ENCODE results near the gene LYVE1.

Gene LYVE1

DNA sequence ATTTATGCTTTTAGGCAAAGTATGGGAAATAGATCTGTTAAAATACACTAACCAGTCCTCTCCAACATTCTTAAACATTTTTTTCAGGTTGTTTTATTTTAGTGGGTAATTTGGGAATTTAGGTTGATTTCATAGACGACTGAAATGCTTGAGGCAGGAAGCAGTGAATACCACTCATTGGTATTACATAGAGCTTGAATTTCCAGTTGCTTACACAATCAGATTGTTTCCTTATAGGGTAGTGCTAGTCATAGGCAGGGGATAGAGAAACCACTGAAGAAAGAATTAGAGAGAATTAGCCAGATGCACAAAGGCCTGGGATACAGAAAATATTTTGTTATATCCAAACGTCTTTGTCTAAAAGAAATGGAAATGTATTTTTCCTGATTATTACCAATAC, 23.9 kb upstream of the LYVE1 start:
- peak; percentile 24 to 82 (median 58) for DNase-seq

DNA sequence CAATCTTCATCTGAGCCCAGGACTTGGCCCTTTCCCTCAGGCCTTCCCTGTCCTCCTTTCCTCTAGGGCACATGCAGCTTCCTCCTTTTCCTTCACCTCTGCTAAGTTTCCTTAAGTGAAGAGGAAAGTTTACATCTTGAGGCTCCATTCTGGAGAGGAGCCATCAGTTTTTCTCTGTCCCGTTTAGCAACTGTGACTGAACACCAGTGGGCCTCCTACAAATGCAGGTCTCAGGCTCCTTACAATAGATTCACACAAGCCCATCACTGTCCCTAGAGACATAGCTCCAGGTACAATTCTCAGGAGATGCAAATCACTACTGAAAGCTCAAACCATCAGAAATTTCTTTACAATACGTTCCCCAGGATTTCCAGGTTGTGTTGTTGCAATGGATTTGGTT, 23.3 kb upstream of the LYVE1 start:
- no peak for DNase-seq

DNA sequence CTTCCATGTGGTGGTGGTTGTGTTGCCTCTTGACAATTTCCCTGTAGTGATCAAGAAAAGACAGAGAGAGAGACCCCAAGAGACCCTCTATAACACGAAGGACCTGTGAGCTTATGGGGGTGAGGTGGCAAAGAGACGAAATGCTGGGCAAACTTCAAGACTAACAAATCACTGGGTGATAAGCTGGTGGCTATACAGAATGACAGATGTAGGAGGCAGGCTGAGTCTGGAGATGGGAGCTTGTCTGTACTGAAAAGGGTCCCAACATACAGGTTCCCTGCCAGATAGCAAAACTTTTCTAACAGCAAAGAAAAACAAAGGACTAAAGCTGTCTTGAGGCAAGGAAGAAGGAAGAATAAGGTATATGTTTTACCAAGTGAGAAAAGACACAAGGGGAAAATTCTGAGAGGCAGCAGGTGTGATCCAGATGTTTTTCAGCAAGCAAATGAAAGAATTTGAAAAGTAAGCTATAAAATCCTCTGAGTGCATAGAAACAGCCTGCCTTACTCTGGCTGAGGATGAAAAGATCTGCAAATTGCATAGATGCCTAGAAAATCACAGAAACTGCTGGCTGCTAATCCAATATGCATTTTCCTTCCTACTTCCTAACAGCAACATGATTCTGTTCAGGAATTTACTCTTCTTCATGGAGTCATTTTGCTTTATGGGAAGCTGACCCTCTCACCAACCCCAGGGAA, 21.9 kb upstream of the LYVE1 start:
- no peak for DNase-seq

DNA sequence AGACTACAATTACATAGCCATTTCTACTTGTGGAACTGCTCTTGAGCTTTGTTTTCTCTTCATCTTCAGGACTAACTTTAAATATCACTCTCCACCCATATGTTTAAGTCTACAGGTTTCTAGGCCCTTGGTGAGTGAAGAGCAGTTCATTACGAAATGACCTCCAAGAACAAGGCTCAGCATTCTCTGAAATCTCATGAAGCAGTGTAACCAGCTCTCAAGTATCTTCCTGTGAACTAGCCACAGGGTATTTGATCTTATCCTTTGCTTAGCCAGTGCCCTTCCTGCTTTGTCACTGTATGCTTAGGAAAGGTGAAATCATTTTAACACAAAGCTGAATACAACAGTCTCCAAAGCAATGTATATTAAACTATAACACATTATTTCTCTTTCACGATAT, 20.4 kb upstream of the LYVE1 start:
- no peak for DNase-seq

DNA sequence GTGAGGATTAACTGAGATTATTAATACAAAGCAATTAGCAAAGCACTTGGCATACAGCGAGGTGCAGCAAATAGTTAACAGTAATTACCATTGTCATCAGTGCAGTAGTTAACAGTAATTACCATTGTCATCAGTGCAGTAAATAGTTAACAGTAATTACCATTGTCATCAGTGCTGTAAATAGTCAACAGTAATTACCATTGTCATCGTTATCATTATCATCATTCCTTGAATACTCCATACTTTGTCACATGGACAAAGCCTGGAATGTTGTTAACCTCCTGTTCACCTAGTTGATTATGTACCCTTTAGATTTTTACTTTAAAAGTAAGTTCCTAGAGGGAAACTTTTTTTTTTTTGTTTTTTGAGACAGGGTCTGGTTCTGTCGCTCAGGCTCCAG, 19.5 kb upstream of the LYVE1 start:
- no peak for DNase-seq

DNA sequence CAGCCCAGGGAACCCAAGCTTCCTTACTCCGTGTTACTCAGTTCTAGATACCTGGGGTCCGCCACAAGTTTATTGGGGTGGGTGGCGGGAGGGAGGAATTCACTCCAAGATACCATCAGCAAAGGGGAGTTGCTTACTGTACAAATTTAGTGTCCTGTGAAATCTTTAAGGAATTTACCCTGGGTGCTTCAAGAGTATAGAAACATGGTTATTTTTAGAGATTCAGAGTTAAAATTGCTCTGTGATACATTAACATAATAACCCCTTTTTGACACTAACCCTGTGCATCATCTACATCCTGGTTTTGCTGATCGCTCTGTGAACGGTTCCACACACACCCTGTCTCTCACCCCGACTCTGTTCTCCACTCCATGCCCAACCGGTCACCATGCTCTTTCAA, 18.9 kb upstream of the LYVE1 start:
- DNase-seq, result no peak

DNA sequence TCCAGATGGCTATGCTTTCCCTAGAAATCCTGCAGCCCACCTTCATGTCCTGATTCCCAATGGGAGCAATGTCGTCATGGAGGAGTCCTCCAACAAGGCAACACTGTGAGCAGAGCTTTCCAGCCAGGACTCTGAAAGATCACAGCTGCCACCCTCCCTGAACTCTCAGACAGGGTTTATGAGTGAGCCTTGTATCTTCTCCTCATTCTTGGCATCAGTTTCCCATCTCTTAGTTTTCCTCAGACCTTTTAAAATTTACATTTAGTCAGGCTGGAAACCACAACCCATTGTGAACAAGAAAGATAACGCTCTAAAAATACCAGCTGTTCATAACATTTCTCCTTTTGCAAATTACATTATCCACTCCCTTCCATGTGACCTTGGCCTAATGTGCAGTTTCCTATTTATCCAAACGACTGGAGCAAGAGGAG, 15.6 kb upstream of the LYVE1 start:
- no peak for DNase-seq

DNA sequence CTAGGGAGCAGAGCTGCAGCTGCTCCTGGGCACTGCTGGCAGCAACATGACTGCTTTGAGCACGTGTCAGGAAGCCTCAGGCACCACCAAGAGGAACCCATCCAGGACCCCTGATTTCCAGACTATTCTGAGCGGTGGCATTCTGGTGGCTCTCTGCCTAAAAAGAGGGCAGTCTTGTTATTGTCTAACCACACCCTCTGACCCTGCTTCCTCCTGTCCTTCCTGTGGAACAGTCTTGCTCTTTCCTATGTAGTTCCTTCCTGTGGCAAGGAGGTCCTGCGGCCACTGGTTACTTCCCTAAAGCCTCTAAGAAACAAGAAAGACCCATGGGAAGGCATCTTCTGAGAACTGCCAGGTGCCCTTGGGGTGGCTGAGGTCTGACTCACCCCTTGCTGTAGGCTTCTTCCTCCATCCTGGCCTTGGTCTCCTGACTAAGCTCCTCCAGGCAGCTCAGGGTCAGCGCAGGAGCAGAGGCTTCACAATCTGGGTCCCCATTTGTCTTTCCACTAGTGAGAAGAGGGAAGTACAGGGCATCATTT, 13.1 kb upstream of the LYVE1 start:
- DNase-seq, result peak; percentile 84 to 95 (median 84)

DNA sequence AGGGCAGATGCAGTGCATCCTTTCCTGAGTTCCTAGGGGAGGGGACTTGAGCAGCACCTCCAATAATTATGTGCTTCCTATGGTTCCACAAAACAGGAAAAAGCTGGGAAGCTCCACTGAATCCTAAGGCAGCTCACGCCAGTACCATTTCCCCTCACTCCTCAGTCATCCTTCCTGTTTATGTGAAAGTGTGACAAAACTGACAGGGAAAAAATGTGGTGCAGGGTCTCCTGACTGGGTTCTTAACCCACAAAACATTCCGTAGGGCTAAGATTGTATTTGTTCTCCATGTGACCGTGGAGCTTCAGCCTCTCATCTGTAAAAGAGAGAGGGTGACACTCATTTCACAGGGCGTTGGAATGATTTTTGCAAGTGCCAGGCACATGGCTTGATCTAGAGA, 12.2 kb upstream of the LYVE1 start:
- DNase-seq, result no peak

DNA sequence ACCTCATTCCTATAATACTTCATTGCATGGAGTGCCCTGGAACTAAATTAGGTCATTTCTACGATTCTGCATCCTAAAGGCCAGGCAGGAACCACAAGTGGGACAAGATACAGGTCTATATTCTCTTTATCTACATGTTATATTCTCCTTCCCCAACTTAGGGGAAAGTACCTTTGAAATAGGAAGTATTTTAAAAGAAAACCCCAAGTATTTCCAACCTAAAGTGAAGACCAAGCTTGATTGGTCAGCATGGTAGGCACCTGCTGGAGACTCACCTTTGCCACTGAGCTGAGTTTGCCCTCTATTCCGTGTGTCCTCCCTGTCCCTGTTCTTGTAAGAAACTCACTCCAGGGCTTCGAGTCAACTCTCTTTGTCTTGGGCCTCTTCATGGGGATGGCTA, 11.2 kb upstream of the LYVE1 start:
- no peak for DNase-seq

DNA sequence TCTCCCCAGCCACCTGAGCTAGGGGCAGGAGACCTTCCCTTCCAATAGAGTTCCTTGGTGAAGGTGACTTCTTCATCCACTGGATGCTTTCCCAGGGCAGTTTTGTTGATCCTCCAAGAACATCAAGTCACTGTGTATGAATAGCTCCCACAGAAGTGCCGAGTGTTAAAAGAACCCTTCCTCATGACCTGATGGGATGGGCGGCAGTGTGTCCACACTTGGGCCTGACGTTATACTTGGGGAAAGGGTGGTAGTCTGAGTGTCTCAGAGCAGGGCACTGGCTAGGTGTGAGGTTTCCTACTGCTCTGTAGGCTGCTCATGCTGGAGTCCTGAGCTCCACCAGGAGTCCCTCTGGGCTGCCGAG, 7.6 kb upstream of the LYVE1 start:
- no peak for DNase-seq

DNA sequence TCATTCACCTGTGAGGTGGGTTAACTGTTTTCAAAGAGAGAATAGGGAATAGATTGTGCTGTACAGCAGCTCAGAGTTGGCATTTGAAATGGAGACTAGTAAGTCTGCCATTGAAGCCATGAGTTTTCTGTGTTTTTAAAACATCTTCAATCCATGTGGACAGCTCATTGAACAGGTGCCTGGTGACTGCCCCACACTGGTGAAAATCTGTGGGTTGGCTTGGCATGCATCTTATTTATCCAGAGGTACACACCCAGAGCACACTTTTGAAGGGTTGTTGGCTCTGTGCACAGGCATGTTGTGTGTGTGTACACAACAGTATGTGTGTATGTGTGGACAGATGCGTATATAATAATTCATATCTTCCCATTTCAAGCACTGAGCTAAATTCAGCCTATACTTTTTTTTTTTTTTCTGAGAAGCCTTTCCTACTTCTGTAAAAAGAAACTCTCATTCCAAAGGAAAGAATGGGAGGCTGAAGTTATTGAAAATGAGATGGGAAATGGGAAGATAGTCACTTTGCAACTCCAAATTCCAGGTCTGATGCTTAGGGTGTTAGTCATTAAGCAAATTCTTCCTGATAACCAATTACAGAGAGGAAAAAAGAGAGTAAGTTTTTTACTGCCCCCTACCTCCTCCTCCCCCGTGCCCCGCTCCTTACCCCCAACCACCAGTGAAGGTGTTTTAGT, 7.0 kb upstream of the LYVE1 start:
- no peak for DNase-seq

DNA sequence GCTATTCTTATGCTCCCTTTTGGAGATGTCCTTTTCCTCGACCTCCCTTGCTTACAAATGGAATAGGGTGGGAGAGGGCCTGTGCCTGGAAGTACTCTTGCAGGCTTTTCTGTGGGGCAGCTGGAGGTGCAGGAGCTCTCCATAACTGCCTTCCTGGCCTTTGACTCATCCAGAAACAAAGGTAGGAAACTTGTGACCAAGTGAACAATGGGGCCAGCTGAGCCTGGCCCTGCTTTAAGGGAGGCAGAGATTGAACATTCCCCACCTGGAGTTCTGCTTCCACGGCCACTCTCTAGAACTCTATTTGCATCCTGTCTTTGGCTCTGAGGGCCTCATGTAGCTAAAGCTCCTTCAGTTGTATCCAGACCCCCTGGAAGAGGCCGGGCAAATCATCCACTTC, 5.1 kb upstream of the LYVE1 start:
- DNase-seq, result no peak

DNA sequence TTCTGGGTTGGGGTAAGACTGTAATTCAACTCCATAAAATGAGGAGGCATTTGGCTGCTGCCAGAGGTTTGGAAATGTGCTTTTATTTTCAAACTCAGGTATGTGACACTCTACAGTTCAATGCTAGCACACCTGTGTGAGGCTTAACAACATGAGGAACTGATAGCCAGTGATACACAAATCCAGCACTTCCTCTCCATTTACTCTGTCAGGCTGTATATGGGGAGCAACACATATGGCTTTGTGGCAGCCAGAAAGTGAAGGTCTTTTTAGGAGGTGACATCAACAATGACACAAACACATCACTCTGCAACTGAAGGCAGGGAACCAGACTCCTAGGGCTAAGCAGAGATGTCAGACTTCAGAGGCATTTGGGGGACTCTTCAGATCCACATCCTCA, 4.6 kb upstream of the LYVE1 start:
- no peak for DNase-seq

DNA sequence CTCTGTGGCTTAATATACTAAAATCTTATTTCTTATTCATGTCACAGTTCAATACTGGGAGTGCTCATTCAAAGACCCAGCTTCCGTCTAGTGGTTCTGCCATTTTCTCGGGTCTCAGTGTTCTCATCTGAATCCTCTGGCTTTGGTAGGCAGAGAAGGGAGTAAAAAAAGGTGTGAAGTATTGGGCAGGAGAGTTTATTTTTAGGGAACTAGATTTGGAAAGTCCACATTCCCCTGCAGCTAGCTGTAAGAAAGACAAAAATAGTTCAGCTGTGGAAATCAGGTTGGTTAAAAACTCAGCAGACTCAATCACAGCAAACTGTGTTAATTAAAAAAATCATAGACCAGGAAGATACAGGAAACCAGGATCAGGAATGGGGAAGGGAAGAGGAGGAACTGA, 4.1 kb upstream of the LYVE1 start:
- no peak for DNase-seq

DNA sequence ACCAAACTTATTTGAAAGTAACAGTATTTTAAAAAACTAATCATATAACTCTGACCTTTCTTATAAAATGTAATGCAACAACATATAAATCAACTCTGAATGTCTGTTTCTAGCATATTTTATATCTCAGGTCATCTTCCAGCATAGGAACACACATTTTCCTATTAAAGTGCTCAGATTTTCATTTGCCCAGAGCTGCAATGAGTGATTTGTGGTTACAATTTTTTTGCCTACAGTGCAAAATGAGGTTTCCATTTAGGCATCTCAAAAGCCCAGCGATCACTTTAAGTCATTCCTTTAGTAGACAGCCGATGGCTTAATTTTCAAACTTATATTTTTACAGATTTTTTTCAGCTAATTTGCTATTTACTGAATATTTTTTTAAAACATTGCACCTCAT, 1.0 kb downstream of the LYVE1 start:
- no peak for DNase-seq

DNA sequence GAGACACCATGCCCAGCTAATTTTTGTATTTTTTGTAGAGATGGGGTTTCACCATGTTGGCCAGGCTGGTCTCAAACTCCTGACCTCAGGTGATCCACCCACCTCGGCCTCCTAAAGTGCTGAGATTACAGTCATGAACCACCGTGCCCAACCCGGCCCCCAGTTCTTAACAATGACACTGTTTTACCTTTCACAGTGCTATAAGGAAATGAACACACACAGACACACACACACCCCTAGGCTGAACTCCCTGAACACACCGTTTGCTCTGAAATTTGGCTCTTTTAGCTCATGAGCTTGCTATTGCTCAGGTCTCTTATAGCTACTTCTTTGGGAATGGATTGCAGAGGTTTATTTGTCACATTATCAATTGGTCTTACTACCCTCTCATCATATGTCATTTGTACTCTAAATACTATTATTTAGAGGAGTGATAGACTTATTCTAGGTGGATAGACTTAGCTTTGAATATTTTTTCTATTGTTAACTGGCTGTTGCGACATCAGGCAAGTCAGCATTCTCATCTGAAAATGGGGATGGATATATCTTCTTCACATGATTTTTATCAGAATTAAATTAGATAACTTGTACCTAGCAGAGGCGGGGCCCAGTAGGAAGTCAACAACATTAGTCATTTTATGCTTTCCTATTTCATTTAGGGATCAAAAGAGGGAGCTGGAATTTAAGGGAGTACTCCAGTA, 2.1 kb downstream of the LYVE1 start:
- DNase-seq, result no peak

DNA sequence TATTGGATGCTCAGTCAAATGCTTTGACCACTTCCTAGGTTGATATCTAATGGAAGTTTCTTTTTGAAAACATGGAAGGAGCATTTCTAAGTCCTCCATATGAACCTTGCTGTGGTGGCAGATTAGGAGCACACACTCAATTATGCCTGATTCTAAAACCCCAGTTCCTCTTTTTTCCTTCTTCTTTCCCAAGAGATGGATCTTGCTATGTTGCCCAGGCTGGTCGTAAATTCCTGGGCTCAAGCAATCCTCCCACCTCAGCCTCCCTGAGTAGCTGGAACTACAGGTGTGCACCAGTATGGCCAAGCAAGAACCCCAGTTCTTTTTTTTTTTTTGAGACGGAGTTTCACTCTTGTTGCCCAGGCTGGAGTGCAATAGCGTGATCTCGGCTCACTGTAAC, 3.0 kb downstream of the LYVE1 start:
- DNase-seq, result peak in 1 of 4 experiments; percentile 27

DNA sequence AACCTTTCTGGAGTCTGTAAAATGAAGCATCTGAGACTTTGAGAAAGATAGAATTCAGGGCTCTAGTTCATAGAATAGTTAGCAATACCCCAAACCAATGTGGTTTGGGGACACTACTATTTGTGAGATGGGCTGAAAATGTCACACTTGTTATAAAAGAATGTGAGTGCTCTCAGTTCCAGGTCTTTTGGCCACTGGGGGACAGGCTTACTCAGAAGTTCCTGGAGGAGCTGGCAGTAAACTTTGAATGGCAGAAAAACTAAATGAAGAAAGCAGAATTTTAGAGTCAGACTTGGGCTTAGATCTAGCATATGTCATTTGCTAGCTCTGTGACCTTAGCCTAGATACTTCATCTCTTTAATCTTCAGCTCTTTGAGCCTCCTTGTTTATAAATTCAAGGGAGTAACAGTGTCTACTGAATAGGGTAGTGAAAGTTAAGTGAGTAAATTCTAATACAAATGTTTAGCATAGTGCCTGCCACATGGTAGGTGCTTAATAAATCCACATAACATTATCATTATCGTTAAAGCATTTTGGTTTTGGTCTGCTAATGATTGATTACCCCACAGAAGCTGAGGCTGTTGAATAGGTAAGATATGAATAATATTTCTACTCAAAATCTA, 3.7 kb downstream of the LYVE1 start:
- DNase-seq, result peak; percentile 12 to 59 (median 46)

DNA sequence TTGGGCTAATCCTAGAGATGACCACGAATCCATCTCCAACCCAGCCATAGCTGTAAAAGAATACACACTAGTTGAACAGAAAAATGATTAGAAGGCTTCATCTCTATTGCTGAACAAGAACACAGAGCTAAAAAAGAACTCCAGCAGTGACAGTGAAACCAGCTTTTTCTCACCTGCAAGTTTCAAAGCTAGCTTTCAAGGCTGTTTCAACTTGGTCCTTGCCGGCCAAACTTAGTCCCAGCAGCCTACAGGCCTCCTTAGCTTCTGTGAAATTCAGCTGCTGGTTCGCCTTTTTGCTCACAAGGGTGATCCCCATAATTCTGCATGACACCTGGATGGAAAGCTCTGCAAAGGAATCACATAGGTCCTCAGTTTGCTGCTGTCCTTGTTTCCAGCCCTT, 4.4 kb downstream of the LYVE1 start:
- no peak for DNase-seq

DNA sequence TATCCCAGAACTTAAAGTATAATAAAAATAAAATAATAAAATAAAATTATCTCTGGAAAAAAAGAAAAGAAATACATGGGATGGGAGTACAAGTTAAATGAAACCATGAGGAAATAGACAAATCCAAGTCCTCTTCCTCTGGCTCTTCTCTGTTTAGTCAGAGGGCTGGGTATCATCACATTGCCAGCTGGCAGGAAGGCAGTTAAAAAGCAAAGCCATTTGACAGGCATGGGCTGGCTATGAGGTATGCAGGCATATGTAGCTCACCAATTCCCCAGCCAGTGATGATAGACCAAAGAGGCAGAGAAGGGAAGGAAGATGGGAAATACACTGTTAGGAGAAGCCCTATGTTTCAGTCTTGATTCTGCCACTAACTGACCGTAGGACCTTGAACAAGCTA, 6.5 kb downstream of the LYVE1 start:
- DNase-seq, result no peak

DNA sequence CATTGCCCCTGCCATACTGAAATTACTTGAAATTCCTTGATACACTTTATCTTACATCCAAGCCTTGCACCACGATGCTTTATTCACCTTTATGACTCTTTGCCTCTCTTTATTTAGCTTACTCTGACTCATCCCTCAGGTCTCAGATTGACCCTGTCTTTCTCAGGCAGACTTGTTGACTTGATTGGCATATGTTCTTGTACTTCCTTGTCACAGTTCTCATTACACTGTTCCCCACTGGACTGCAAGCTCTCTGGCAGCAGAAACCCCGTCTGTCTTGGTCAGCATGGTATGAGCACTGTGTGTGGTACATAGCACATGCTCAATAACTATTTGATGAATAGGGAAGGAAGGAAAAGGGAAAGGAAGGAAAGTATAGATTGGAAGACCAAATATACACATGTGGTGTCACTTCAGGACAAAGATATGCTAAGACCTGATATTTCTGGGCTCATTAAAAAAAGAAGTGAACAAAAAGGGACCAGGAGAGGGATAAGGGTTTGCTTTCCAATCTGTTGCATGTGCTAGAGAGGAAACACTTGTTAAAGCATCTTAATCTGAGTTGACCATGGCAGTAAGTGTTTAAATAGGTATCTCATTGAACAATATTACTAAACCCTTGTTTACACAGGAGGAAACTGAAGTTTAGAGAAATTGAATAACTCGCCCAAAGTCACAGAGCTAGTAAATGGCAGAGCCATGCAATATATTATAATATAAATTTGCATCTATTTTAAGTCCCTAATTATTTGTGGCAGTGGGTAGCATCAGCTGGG, 7.2 kb downstream of the LYVE1 start:
- no peak for DNase-seq

DNA sequence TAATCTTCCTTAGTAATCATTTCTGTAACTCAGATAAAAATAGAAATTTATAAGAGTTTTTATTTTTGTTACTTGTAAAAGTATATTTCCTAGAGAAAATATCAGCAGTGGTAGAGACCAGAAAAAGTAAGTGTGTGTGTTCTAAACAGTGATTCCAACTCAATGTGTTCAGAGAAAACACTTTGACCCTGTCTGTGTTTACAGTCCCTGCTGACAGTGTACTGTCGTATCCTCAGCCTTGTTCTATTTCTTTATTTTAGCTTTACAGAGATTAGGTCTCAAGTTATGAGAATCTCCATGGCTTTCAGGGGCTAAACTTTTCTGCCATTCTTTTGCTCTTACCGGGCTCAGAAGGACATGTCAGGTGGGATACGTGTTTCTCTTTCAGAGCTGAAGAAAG, 10.2 kb downstream of the LYVE1 start:
- no peak for DNase-seq
